ENCODE data around the gene GADD45B.
"Not testable (repeated sequence)": the region's sequence is repeated elsewhere in the genome, so short reads cannot be mapped to it uniquely, and the experiment has no call there.

Gene GADD45B

GRCh38 chr19:2487842-2488241 lies 11.9 kb downstream of the GADD45B start:
- no peak for DNase-seq (ENCODE audit: low read depth in 3 of 3, low spot score in 1 of 3)

GRCh38 chr19:2488405-2488941 lies 12.5 kb downstream of the GADD45B start:
- DNase-seq (ENCODE audit: low read depth in 3 of 3, low spot score in 1 of 3): no peak

- DNase-seq (ENCODE audit: low read depth in 3 of 3, low spot score in 1 of 3): no peak
Measured at GRCh38 chr19:2488942-2489731, 13.2 kb downstream of the GADD45B start.

- no peak for DNase-seq (ENCODE audit: low read depth in 3 of 3, low spot score in 1 of 3)
Measured at GRCh38 chr19:2490659-2491058, 14.7 kb downstream of the GADD45B start.

- DNase-seq (ENCODE audit: low read depth in 3 of 3, low spot score in 1 of 3): no peak
Measured at GRCh38 chr19:2491130-2491801, 15.3 kb downstream of the GADD45B start.

GRCh38 chr19:2492870-2493269 lies 16.9 kb downstream of the GADD45B start:
- DNase-seq (ENCODE audit: low read depth in 3 of 3, low spot score in 1 of 3): no peak

GRCh38 chr19:2493448-2493847 lies 17.5 kb downstream of the GADD45B start:
- not testable (repeated sequence) for DNase-seq (ENCODE audit: low read depth in 3 of 3, low spot score in 1 of 3)

GRCh38 chr19:2494084-2494446 lies 18.1 kb downstream of the GADD45B start:
- no peak for DNase-seq (ENCODE audit: low read depth in 3 of 3, low spot score in 1 of 3)

- peak in 1 of 3 donors; percentile 45 for DNase-seq (ENCODE audit: low read depth in 3 of 3, low spot score in 1 of 3)
Measured at GRCh38 chr19:2494447-2495129, 18.7 kb downstream of the GADD45B start.

- no peak for DNase-seq (ENCODE audit: low read depth in 3 of 3, low spot score in 1 of 3)
Measured at GRCh38 chr19:2495130-2495641, 19.3 kb downstream of the GADD45B start.

- no peak for DNase-seq (ENCODE audit: low read depth in 3 of 3, low spot score in 1 of 3)
Measured at GRCh38 chr19:2495651-2496316, 19.9 kb downstream of the GADD45B start.

GRCh38 chr19:2497186-2497585 lies 21.3 kb downstream of the GADD45B start:
- no peak for DNase-seq (ENCODE audit: low read depth in 3 of 3, low spot score in 1 of 3)

GRCh38 chr19:2500156-2500555 lies 24.2 kb downstream of the GADD45B start:
- DNase-seq (ENCODE audit: low read depth in 3 of 3, low spot score in 1 of 3): no peak

GRCh38 chr19:2500841-2501261 lies 24.9 kb downstream of the GADD45B start:
- DNase-seq (ENCODE audit: low read depth in 3 of 3, low spot score in 1 of 3): no peak

GRCh38 chr19:2503521-2504109 lies 27.7 kb downstream of the GADD45B start:
- DNase-seq (ENCODE audit: low read depth in 3 of 3, low spot score in 1 of 3): peak; percentile 43 to 55 (median 47)

- not testable (repeated sequence) for DNase-seq (ENCODE audit: low read depth in 3 of 3, low spot score in 1 of 3)
Measured at GRCh38 chr19:2506656-2507055, 30.7 kb downstream of the GADD45B start.

GRCh38 chr19:2507109-2507508 lies 31.2 kb downstream of the GADD45B start:
- no peak for DNase-seq (ENCODE audit: low read depth in 3 of 3, low spot score in 1 of 3)

- DNase-seq (ENCODE audit: low read depth in 3 of 3, low spot score in 1 of 3): no peak
Measured at GRCh38 chr19:2509096-2509495, 33.2 kb downstream of the GADD45B start.

- no peak for DNase-seq (ENCODE audit: low read depth in 3 of 3, low spot score in 1 of 3)
Measured at GRCh38 chr19:2511570-2511969, 35.6 kb downstream of the GADD45B start.

- DNase-seq (ENCODE audit: low read depth in 3 of 3, low spot score in 1 of 3): no peak
Measured at GRCh38 chr19:2511991-2512390, 36.1 kb downstream of the GADD45B start.
